Measurements from ENCODE around the gene UTP4.
"Not testable (repeated sequence)": the region's sequence is repeated elsewhere in the genome, so short reads cannot be mapped to it uniquely, and the experiment has no call there.

Gene UTP4

GRCh38 chr16:69126801-69127200, 5.6 kb upstream of the UTP4 start:
- H3K36me3 ChIP-seq (ENCODE audit: control insufficient read depth, insufficient read depth, low read length); H3K27me3 ChIP-seq (ENCODE audit: insufficient read depth, low read length, poor library complexity); DNase-seq; H3K4me1 ChIP-seq (ENCODE audit: control insufficient read depth, low read depth, low read length); H3K56ac ChIP-seq (ENCODE audit: low read length); H3K4me2 ChIP-seq (ENCODE audit: low read length); H2BK5ac ChIP-seq (ENCODE audit: low read length); H2BK120ac ChIP-seq (ENCODE audit: low read depth, low read length); H4K5ac ChIP-seq (ENCODE audit: low read length); H3K4me3 ChIP-seq (ENCODE audit: low read length); H2AK5ac ChIP-seq (ENCODE audit: low read length); H3K18ac ChIP-seq (ENCODE audit: low read length); H3K23ac ChIP-seq (ENCODE audit: low read length); H3K27ac ChIP-seq (ENCODE audit: low read depth, low read length); H2BK15ac ChIP-seq (replicated peaks; ENCODE audit: low read depth); H3K9ac ChIP-seq (ENCODE audit: low read length); H4K8ac ChIP-seq (ENCODE audit: low read depth, low read length); H3K4ac ChIP-seq (ENCODE audit: low read depth, low read length): not testable (repeated sequence)
- peaks cover 32% of the 10 kb centered on the region for H3K79me2 ChIP-seq (ENCODE audit: control insufficient read depth, insufficient read depth, low read length)
- no CpG with 5 or more reads among the region's 10 CpGs for WGBS (ENCODE audit: extremely low coverage, insufficient coverage, low lambda C conversion rate)
- peaks cover 11% of the 10 kb centered on the region for H3K79me1 ChIP-seq (ENCODE audit: low read length)

GRCh38 chr16:69127966-69128510, 4.4 kb upstream of the UTP4 start:
- H3K36me3 ChIP-seq (ENCODE audit: control insufficient read depth, insufficient read depth, low read length): no peaks in the 10 kb centered on the region

GRCh38 chr16:69130461-69130860, 2.0 kb upstream of the UTP4 start:
- Histone ChIP-seq H2BK120ac (ENCODE audit: low read depth, low read length) (no peak overlapping the region), H3K23ac (ENCODE audit: low read length) (no peak overlapping the region), H3K4me1 (ENCODE audit: control insufficient read depth, low read depth, low read length) (peaks cover 10% of the 10 kb centered on the region), H2BK5ac (ENCODE audit: low read length) (no peak overlapping the region), H3K36me3 (ENCODE audit: control insufficient read depth, insufficient read depth, low read length) (no peaks in the 10 kb centered on the region), H4K5ac (ENCODE audit: low read length) (no peak overlapping the region), H3K79me1 (ENCODE audit: low read length) (peaks cover 16% of the 10 kb centered on the region), H3K18ac (ENCODE audit: low read length) (no peak overlapping the region), H2AK5ac (ENCODE audit: low read length) (no peak overlapping the region), H2BK15ac (replicated peaks; ENCODE audit: low read depth) (no peak overlapping the region), H3K27me3 (ENCODE audit: insufficient read depth, low read length, poor library complexity) (no peaks in the 10 kb centered on the region), H3K4me3 (ENCODE audit: low read length) (no peak overlapping the region), H3K79me2 (ENCODE audit: control insufficient read depth, insufficient read depth, low read length) (peaks cover 57% of the 10 kb centered on the region), H3K4me2 (ENCODE audit: low read length) (no peak overlapping the region), H3K4ac (ENCODE audit: low read depth, low read length) (no peak overlapping the region), H3K9ac (ENCODE audit: low read length) (peak overlapping the region; percentile 96), H3K27ac (ENCODE audit: low read depth, low read length) (no peak overlapping the region), H4K8ac (ENCODE audit: low read depth, low read length) (no peak overlapping the region), H3K56ac (ENCODE audit: low read length) (peak overlapping the region; percentile 92)
- DNase-seq: no peak
- no CpG with 5 or more reads among the region's 6 CpGs for WGBS (ENCODE audit: extremely low coverage, insufficient coverage, low lambda C conversion rate)

More at GRCh38 chr16:69127966-69128510, 4.4 kb upstream of the UTP4 start:
- Histone ChIP-seq H3K18ac (ENCODE audit: low read length) (no peak overlapping the region), H4K8ac (ENCODE audit: low read depth, low read length) (no peak overlapping the region), H4K5ac (ENCODE audit: low read length) (no peak overlapping the region), H3K79me2 (ENCODE audit: control insufficient read depth, insufficient read depth, low read length) (peaks cover 36% of the 10 kb centered on the region), H3K4me1 (ENCODE audit: control insufficient read depth, low read depth, low read length) (peaks cover 3% of the 10 kb centered on the region), H3K4ac (ENCODE audit: low read depth, low read length) (no peak overlapping the region), H2BK5ac (ENCODE audit: low read length) (no peak overlapping the region), H3K79me1 (ENCODE audit: low read length) (peaks cover 11% of the 10 kb centered on the region), H3K4me3 (ENCODE audit: low read length) (no peak overlapping the region), H2BK120ac (ENCODE audit: low read depth, low read length) (no peak overlapping the region), H2AK5ac (ENCODE audit: low read length) (no peak overlapping the region), H3K27me3 (ENCODE audit: insufficient read depth, low read length, poor library complexity) (no peaks in the 10 kb centered on the region), H3K4me2 (ENCODE audit: low read length) (no peak overlapping the region), H3K23ac (ENCODE audit: low read length) (no peak overlapping the region), H3K56ac (ENCODE audit: low read length) (no peak overlapping the region), H3K27ac (ENCODE audit: low read depth, low read length) (no peak overlapping the region), H3K9ac (ENCODE audit: low read length) (no peak overlapping the region), H2BK15ac (replicated peaks; ENCODE audit: low read depth) (no peak overlapping the region)
- WGBS (ENCODE audit: extremely low coverage, insufficient coverage, low lambda C conversion rate): no CpG with 5 or more reads among the region's 12 CpGs
- DNase-seq: no peak

- peak overlapping the region; percentile 99 for H3K4ac ChIP-seq (ENCODE audit: low read depth, low read length)
- H2BK5ac ChIP-seq (ENCODE audit: low read length): peak overlapping the region; percentile 68
- peaks cover 14% of the 10 kb centered on the region for H3K79me1 ChIP-seq (ENCODE audit: low read length)
- peak overlapping the region; percentile 21 for H2BK120ac ChIP-seq (ENCODE audit: low read depth, low read length)
- H3K4me1 ChIP-seq (ENCODE audit: control insufficient read depth, low read depth, low read length): peaks cover 10% of the 10 kb centered on the region
- WGBS (ENCODE audit: extremely low coverage, insufficient coverage, low lambda C conversion rate): no CpG with 5 or more reads among the region's 15 CpGs
- H3K18ac ChIP-seq (ENCODE audit: low read length): peak overlapping the region; percentile 95
- peak overlapping the region; percentile 98 for H3K56ac ChIP-seq (ENCODE audit: low read length)
- DNase-seq: peak; percentile 77
- no peaks in the 10 kb centered on the region for H3K27me3 ChIP-seq (ENCODE audit: insufficient read depth, low read length, poor library complexity)
- H4K5ac ChIP-seq (ENCODE audit: low read length): peak overlapping the region; percentile 95
- H3K27ac ChIP-seq (ENCODE audit: low read depth, low read length): peak overlapping the region; percentile 99
- H3K36me3 ChIP-seq (ENCODE audit: control insufficient read depth, insufficient read depth, low read length): no peaks in the 10 kb centered on the region
- peak overlapping the region; percentile 88 for H4K8ac ChIP-seq (ENCODE audit: low read depth, low read length)
- H3K23ac ChIP-seq (ENCODE audit: low read length): peak overlapping the region; percentile 48
- H2BK15ac ChIP-seq (replicated peaks; ENCODE audit: low read depth): no peak overlapping the region
- peak overlapping the region; percentile 95 for H2AK5ac ChIP-seq (ENCODE audit: low read length)
- peak overlapping the region; percentile 96 for H3K9ac ChIP-seq (ENCODE audit: low read length)
- H3K4me3 ChIP-seq (ENCODE audit: low read length): peak overlapping the region; percentile 92
- H3K4me2 ChIP-seq (ENCODE audit: low read length): peak overlapping the region; percentile 83
- peaks cover 62% of the 10 kb centered on the region for H3K79me2 ChIP-seq (ENCODE audit: control insufficient read depth, insufficient read depth, low read length)
Measured at GRCh38 chr16:69131167-69131838, 1.1 kb upstream of the UTP4 start.

GRCh38 chr16:69131839-69132423, 518 bp upstream of the UTP4 start:
- Histone ChIP-seq H2BK120ac (ENCODE audit: low read depth, low read length) (peak overlapping the region; percentile 66), H3K4me3 (ENCODE audit: low read length) (peak overlapping the region; percentile 92), H3K27me3 (ENCODE audit: insufficient read depth, low read length, poor library complexity) (no peaks in the 10 kb centered on the region), H3K4ac (ENCODE audit: low read depth, low read length) (peak overlapping the region; percentile 99), H3K18ac (ENCODE audit: low read length) (peak overlapping the region; percentile 95), H2BK5ac (ENCODE audit: low read length) (peak overlapping the region; percentile 68), H2AK5ac (ENCODE audit: low read length) (peak overlapping the region; percentile 95), H4K8ac (ENCODE audit: low read depth, low read length) (peak overlapping the region; percentile 88), H3K27ac (ENCODE audit: low read depth, low read length) (peak overlapping the region; percentile 99), H3K23ac (ENCODE audit: low read length) (peak overlapping the region; percentile 48), H3K36me3 (ENCODE audit: control insufficient read depth, insufficient read depth, low read length) (peaks cover 4% of the 10 kb centered on the region), H3K4me2 (ENCODE audit: low read length) (peak overlapping the region; percentile 83), H3K79me2 (ENCODE audit: control insufficient read depth, insufficient read depth, low read length) (peaks cover 66% of the 10 kb centered on the region), H3K9ac (ENCODE audit: low read length) (peak overlapping the region; percentile 93), H3K56ac (ENCODE audit: low read length) (peak overlapping the region; percentile 98), H2BK15ac (replicated peaks; ENCODE audit: low read depth) (no peak overlapping the region), H4K5ac (ENCODE audit: low read length) (peak overlapping the region; percentile 95), H3K79me1 (ENCODE audit: low read length) (peaks cover 16% of the 10 kb centered on the region), H3K4me1 (ENCODE audit: control insufficient read depth, low read depth, low read length) (peaks cover 10% of the 10 kb centered on the region)
- no CpG with 5 or more reads among the region's 53 CpGs for WGBS (ENCODE audit: extremely low coverage, insufficient coverage, low lambda C conversion rate)
- peak; percentile 90 for DNase-seq
